Suppressor macrophage (primary cell): ENCODE results near the gene COL24A1.
"Not testable (repeated sequence)": the region's sequence is repeated elsewhere in the genome, so short reads cannot be mapped to it uniquely, and the experiment has no call there.

Experiments
- DNase-seq, 4 experiments: peaks; one replicate each; pipeline ENCODE4 v3.0.0-alpha.2; 2020 to 2022

Gene COL24A1

DNA sequence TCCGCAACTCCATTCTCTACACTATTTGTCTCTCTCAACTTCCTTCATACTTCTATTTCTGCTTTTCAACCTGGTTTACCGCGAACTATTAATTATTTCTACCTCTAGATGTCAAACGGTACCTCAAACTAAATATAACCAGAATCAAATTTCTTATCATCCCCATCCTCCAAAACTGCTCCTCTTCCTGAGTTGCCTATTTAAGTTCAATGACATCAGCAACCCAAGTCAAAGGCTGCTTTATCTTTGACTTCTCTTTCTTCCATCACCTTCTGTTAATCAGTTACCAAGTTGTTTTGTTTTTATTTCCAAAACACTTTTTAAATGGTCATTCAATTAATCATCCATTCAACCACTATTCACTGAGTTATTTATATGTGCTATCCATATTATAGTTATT, 171.9 kb downstream of the COL24A1 start:
- DNase-seq: no peak

DNA sequence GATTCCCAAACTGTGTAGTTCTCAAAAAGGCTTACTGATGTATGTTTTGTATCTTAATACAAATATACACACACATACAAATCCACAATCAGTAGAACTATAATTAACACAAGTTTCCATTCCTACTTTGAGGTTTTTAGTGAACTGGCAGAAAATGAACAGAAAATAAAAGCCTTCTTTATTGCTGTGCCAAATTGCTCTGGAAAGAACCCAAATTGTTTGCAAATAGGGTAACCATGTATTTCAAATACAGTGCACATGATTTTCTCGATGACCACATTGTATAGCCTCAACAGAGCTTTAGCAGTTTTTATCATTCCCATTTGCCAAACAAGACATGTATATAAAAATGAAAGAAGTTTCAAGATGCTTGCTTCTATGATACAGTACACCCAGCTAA, 173.3 kb downstream of the COL24A1 start:
- DNase-seq: no peak

DNA sequence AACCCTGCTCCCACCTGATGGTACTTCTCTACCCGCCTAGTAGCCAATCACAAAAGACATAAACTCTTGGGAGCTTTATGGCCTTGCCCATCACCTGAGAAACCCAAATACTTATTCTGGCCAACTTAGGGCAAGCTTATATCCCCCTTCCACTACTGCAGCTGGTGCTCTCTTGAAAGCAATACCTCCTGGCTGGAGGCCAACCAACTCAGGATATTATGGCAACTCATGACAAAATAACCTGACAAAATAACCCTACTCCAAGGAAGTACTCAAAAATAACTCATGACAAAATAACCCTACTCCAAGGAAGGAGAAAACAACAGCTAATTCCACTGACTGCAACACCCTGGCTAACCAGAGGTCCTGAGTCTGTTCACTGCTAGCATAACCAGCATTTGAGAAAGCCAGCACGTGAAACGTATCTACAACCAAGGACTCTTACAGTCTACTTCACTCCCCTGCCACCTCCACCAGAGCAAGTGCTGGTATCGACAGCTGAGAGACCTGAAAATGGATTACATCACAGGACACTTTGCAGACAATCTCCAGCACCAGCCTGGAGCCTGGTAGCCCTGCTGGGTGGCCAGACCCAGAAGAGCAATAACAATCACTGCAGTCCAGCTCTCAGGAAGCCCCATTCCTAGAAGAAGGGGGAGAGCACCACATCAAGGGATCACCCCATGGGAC, 179.9 kb downstream of the COL24A1 start:
- DNase-seq: no peak

DNA sequence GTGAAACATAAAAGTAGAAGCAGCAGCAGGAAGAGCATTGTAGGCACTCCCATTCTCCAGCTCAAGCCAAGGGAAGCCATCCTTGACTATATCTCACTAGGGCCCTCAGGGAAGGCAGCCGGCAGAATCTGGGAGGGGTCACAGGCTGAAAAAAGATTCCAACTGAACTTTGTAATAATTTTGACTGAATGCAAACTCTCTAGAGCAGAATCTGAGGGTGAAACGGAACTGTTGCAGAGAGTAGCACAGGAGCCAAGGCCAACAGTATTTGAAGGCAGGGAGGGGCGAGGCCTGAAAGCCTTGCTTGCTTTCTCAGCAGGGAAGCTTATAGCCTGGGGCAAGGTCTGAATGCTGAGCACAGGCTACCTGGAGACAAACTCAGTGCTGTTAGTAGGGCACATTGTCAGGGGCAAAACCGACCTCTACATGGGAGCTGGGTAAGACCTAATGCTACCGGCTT, 180.6 kb downstream of the COL24A1 start:
- no peak for DNase-seq

DNA sequence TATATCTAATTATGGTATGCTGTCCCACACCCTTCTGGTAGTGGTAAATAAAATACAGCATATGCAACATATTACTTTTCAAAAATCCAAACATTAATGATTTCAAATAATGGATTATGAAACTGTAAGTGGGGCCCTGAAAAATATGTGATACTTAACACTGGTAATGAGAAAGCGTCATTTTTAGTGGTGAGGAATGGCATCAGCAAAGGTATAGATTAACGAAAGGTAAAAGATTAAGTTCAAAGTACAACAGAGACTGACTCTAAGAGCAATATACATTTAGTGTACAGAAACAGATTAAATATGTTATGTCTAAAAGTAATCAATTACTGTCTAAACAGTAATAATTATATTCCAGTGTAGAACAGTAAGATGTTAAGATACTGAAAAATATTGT, 194.1 kb downstream of the COL24A1 start:
- no peak for DNase-seq

DNA sequence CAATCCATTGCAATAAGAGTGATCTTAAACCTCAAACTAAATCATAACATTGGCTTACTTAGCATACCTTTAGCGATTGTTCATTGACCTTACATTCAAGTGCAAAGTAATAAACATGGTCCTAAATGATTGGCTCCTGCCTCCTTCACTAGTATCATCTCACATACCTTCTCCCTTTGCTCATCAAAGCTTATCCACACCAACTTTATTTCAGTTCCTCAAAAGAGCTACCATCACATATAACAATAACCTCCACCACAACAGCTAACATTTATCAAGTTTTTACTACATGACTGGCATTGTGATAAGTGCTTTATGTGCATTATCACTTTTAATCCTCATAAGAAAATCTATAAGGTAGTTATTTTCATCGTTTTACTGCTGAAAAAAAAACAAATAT, 198.8 kb downstream of the COL24A1 start:
- no peak for DNase-seq

DNA sequence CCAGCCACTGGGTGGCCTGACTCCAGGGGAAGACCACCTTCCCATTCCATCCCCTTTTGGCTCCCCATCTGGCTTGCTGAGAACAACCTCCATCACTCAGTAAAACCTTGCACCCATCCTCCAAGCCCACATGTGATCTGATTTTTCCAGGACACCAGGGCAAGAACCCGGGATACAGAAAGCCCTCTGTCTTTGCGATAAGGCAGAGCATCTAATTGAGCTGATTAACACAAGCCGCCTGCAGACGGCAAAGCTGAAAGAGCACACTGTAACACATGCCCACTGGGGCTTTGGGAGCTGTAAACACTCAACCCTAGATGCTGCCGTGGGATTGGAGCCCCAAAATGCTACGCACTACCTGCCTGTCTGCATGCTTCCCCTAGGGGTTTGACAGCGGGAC, 201.4 kb downstream of the COL24A1 start:
- DNase-seq: not testable (repeated sequence)

DNA sequence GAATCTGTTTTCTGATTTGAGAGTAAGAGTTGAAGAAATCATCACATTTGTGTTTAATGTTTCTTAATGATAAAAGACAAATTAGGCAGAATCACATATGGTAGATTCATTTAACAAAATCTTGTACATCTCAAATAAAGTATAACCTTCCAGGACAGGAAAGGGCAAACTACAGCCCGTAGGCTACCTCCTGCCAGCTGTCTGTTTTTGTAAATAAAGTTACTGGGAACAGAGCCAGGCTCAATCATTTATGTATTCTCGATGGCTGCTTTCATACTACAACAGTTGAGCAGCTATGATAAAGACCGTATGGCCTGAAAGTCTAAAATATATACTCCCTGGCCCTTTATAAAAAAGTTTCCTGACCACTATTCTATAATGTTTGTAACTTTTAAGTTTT, 204.1 kb downstream of the COL24A1 start:
- no peak for DNase-seq

DNA sequence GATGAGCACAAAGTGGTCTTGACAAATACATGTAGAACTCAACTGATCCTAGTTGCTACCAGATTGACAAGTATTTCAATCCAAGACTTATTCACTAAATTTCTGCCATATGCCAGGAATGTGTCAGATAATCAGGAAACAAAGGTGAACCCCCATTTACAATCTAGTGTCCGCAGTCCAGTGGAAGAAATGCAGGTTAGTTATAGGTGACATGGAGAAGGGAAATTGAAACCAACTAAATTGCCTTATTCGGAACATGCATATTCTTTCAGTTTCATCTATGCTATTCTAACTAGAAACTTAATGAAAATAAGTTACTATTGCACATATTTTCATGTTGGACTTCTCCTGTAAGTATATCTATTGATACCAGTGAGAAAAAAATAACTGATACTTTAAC, 209.4 kb downstream of the COL24A1 start:
- no peak for DNase-seq

DNA sequence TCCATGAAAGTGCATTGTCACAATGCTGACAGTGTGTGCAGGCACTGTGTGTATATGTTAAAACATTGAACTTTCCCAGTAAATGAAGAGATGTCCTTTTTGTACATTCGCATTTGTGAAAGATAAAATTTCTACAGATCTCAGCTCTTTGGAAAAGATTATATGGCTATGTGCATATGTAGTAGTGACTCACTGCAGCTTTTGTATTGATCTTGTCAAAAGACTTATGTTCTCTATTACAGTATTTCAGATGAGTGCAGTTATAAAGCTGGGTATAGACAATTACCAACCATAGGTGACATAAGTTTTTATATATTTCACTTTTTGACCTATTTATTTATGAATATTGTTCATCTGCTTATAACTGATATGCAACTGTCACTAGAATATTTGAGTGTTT, 212.6 kb downstream of the COL24A1 start:
- no peak for DNase-seq

DNA sequence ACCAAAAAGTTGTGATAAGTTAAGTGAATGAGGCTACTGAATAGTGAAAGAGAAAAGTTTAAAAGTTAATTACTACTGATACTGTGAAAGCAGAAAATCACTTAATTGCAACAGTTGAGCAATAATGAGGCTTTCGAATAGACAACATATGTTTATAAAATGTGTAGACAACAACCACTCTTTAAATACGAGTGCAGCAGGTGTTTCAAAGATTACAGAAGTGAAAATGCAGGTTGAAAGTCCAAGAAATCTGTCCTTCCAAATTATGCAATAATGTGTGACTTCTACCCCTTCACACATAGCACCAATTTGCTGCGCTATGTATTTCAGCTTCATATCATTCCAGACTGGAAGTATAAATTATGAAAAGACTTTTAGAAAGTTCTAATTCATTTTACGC, 213.0 kb downstream of the COL24A1 start:
- DNase-seq: no peak

DNA sequence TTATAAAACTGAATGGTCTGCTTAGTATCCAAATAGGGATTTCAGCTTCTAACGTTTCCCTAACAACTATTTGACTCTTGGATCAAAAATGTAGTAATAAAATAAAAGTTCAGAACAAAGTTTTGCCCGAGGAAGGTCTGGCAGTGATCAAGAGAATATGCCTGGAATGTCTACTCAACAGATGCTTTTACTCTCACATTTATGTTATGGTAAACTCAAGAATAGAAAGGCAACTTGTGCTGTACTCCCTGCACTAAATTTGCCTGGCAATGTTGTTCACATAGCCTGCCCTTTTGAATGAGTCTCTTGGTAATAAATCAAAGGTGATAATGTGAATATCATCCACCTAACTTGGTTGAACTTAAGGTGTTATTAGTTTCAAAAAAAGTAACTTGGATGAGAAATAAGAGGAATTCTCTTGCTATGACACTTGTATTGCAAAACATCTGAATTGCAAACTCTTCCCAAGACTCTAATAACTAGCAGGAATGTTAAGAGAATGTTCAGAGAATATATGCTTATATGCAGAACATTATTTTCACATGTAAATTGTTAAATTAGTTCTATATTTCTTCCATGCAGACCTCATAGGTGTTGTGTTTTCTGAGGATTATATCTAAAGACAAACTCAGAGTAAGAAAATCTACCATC, 215.8 kb downstream of the COL24A1 start:
- DNase-seq: no peak

DNA sequence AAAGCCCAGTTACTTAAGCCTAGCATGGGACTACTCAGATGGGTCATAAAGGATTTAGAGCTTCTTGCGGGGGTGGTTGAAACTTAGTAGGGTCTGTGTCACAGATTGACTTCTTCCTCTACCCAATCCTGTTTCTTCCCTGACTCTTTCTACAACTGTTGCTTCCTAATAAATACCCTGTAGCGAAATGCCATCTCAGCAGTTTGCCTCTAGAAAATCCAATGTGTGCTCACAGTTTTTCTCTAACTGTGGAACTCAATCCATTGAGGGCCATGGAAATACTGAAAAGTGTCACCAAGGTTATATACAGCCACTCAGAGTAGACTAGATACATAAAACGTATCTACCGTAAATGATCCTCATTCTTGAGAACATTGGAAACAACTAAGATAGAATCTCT, 217.7 kb downstream of the COL24A1 start:
- DNase-seq: no peak

DNA sequence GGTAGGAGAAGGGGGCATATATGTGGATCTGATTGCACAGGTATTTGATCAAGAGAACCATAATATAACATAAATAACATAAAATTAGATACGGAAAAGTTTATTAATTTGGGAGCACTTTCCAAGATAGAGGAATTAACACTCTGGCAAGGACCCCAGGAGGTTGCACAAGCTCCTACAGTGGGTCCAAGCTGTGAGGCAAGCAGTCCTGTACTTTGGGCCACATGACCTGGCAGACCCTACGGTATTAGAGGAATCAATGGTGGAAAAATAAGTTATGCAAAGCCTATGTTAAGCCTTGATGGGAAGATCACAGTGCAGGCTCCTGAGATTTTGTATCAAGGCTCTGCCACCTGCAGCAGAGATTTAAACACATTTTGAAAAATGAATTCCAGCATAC, 220.1 kb downstream of the COL24A1 start:
- no peak for DNase-seq

DNA sequence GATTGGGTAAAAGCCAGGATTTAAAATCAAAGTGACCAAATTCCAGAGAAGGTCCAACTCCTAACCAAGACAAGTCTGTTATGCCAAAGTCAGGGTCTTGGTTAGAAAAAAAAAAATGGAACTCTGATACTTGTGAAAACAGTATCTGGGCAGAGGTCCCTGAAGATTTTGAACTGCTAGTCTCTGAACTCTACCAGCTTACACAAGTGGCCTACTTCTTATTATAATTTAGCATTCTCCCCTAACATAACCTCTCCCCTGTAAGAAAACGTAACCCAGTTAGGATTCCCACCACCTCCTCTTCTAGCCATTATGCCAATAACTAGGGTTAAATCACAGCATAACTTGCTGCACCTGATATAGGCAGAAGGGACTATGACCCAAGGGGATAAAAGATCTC, 220.5 kb downstream of the COL24A1 start:
- DNase-seq: no peak

DNA sequence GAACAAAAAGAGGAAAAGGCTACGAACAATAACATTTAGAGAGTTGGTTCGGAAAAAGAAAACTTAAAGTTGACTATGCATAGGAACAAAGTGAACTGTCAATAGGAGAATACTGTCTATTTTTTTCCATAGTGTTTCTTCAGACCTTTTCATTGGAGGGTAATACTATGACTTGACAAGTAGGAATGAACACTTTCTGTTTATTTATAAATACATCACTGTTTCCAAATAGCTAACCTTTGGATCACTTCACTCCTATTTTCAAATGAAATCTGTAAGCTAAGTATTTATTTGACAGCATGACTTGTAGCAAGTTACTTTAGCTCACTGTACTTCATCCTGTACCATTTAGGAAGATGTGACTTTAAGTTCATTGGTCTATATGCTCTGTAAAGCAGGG, 221.3 kb downstream of the COL24A1 start:
- no peak for DNase-seq

DNA sequence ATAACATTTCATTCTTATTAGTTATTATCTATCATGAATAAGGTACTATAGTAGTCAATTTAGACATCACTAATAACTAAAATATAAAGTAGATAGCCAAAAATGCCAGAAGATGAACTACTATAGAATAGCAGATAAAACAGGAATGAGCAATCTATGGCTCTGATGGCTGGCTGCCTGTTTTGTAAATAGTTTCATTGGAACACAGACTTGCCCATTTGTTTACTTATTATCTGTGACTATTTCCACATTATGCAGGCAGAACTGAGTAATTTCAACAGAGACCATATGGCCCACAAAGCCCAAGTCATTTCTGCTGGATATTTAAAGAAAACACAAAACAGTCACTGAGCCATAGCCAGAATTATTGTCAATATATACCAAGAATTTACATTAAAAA, 222.1 kb downstream of the COL24A1 start:
- DNase-seq: no peak

DNA sequence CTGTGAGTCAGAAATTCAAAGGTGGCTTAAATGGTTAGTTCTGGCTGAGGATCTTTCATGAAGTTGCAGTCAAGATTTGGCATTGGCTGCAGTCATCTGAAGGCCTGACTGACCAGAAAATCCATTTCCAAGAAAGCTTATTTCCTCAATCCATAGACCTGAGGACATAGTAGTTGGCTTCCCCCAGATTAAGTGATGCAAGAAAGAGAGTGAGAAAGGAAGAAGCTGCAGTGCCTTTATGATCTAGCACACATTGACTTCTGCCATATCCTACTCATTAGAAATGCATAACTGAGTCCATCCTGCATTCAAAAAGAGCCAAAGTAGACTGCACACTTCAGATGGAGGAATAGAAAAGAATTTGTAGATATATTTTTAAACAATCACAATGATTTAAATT, 222.6 kb downstream of the COL24A1 start:
- peak in 3 of 4 experiments; percentile 4 to 7 (median 6) for DNase-seq

DNA sequence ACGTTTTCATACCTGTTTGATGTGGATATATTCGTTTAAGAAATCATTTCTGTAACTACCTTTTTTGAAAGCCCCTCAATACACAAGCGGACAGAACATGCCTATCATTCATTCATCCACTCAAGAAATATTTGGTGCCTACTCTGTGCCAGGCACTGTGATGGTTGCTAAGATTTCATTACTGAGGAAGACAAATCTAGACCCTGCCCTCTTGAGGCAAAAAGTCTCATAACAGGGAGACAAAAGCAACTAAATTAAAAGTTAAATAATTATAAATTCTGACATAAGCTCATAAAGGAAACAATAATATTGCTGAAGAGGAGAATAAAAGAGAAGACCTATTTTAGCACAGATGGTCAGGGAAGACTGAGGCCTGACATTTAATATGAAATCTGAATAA, 244.8 kb downstream of the COL24A1 start:
- DNase-seq: peak in 1 of 4 experiments; percentile 5

DNA sequence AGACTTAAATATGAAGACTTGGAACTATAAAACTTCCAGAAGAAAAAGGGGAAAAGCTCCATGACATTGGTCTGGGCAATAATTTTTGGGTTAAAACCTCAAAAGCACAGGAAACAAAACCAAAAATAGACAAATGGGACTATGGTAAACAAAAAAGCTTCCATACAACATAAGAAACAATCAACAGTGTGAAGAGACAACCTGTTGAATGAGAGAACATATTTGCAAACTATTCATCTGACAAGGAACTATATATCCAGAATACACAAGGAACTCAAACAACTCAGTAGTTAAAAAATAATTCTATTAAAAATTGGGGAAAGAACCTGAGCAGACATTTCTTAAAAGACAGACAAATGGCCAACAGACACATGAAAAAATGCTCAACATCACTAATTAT, 255.7 kb downstream of the COL24A1 start:
- no peak for DNase-seq

DNA sequence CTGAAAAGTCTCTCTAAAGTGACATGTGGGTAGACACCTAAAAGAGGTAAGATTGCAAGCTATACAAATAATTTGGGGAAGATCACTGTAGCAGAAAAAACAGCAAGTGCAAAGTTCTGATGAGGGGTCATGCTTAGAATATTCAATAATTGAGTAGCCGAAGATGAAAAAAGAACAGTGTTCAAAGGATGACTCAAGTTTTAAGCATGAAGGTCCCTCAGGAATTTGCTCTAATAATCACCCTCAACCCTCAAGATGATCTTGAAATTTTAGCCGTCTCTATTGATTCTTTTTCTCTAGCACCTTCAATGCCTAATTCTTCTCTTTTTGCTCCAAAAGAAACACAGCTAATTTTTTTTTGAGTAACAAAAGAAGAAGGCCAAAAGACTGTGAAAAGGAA, 257.7 kb downstream of the COL24A1 start:
- DNase-seq: no peak

DNA sequence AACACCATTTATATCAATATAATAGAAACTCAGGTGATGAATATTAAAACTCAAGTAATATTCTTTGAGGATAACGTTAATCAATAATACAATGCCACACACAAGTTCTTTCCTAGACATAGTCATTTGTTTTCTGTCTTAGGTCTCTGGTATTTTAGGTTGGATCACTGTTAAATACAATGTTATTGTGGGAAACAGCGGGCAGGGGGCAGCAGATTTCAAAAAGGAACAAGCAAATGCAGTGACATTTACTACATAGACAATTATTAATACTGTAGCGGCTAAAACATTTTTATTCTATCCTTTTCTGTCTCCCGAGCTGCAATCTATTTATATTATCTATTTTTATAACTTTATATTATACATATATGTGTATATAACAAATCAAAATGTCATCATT, 261.9 kb downstream of the COL24A1 start:
- peak; percentile 26 to 58 (median 43) for DNase-seq

DNA sequence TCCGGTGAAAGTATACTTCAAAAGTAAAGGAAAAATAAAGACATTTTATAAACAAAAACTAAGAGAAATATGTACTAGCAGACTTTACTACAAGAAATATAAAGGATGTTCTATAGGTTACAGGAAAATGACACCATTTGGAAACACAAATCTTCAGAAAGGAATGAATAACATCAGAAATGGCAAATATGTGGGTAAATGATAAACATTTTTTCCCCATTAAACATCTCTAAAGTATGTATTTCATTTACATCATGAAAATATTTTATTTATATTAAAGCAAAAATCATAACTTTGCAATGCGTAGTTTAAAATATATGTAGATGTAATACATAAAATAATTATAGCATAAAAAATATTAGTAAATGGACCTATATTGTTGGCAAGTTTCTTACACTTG, 264.2 kb downstream of the COL24A1 start:
- no peak for DNase-seq

DNA sequence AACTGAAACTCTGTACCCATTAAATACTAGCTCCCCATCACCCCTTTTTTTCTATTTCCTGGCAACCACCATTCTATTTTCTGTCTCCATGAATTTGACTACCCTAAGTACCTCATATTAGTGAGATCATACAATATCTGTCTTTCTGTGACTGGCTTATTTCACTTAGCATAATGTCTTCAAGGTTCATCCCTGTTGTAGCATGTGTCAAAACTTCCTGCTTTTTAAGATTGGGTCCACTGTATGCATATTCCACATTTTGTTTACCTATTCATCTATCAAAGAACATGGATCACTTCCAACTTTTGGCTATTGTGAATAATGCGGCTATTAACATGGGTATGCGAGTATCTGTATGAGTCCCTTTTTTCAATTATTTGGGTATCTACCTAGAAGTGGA, 266.7 kb downstream of the COL24A1 start:
- DNase-seq: no peak

DNA sequence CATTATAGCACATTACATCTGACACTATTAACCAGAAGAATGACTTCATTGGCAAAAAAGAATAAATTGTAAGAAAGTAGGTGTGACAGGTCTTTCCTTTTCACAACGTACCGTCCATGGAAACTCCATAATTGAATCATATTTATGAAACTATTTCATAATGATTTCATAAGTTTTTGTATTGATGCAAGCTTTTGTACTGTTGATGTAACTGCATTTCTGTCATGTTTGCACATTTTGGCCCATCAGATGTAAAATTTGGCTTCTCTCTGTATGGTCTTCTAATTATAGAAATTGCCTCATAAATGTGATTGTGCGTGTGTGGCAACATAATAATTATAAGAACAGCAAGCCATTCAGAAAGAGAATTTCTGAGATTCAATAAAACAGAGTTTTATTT, 267.7 kb downstream of the COL24A1 start:
- peak in 1 of 4 experiments; percentile 5 for DNase-seq
